Astrocyte of the cerebellum (primary cell): ENCODE measurements around the gene C6orf163.

Experiments used
- DNase-seq: peaks from one replicate; pipeline ENCODE4 v3.0.0-alpha.2; 2011; ENCODE audit warnings: low read depth
- H3K4me3 ChIP-seq: 2 replicates; pipeline ENCODE4 v1.5.1; 2011; ENCODE audit warnings: mild to moderate bottlenecking, low read depth, low read length, moderate library complexity
- in situ Hi-C: cut with HindIII; loops from 2 replicates; pipeline ENCODE4 v1.10.0; 2017; ENCODE audit warnings: low sequenced_read_pairs
- TF ChIP-seq, protein P1 (sequence below): IDR thresholded peaks from 2 replicates; pipeline ENCODE4 v1.5.1; 2012; ENCODE audit warnings: low read length, low read depth, moderate library complexity, mild to moderate bottlenecking; ENCODE audit errors: missing control alignments

Gene C6orf163

DNA sequence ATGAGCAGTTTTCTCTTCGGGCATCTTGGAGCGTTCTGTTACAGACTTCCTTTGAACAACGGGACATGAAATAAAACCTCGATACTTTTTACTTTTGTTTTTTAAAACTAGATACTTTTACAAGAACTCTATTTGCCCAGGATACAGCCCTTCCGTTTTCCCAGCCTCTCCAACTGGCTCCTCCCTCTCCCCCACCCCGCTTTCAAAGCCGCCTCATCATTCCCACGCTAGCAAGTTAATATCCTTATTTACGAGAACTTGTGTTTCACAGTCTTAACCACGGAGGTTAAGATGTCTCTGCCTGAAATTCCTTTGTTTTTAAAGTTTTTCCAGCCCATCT is 62.9 kb downstream of the C6orf163 start:
- no peak for DNase-seq
- in situ Hi-C loops = no loop called here
- TF ChIP-seq, protein P1, sequence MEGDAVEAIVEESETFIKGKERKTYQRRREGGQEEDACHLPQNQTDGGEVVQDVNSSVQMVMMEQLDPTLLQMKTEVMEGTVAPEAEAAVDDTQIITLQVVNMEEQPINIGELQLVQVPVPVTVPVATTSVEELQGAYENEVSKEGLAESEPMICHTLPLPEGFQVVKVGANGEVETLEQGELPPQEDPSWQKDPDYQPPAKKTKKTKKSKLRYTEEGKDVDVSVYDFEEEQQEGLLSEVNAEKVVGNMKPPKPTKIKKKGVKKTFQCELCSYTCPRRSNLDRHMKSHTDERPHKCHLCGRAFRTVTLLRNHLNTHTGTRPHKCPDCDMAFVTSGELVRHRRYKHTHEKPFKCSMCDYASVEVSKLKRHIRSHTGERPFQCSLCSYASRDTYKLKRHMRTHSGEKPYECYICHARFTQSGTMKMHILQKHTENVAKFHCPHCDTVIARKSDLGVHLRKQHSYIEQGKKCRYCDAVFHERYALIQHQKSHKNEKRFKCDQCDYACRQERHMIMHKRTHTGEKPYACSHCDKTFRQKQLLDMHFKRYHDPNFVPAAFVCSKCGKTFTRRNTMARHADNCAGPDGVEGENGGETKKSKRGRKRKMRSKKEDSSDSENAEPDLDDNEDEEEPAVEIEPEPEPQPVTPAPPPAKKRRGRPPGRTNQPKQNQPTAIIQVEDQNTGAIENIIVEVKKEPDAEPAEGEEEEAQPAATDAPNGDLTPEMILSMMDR = no peak
- H3K4me3 ChIP-seq = peak overlapping the region; percentile 87

DNA sequence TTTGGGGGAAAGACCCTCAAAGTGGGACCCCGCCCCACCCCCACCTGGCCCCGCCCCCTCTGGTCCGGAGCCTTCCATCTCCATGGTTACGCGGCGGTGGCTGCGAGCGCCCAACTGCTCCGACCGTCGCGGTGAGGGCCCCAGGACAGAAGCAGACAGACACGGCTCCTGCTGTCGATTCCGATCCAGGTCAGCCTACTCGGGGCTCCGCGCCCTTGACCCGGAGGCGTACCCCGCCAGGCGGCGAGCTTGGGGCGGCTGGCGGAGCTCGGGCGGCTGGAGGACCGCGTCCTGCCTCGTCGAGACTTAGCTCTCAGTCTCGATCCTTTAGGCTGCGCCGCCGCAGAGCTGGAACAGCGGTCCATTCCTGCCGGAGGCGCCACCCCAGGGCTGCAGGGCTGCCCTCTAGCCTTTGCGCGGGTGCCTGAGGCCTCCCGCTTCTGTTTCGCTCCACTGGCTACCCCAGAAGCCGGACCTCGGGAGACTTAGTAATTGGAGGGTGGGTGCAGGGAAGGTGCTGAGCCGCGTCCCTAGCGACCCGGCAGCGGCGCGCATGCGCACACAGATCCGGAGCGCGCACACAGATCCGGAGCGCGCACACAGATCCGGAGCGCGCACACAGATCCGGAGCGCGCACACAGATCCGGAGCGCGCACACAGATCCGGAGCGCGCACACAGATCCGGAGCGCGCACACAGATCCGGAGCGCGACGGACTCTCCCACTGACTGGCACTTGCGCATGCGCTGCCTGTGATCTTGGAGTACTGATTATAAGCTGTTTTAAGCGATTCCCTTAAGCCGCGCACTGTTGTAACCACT is 63.5 kb downstream of the C6orf163 start, which contains the start of gene CFAP206:
Gene CFAP206, plus strand, starts transcription at position 72 of the 820 bp plus-strand sequence. CDS start 1,868 bp downstream, outside the sequence.
- TF ChIP-seq, protein P1 = peak; percentile 17
- peak within 1 kb of the TSS; percentile 87 for H3K4me3 ChIP-seq
- peak; percentile 69 for DNase-seq
- in situ Hi-C loops = no loop called here

GRCh38 chr6:87408721-87409155 is 64.1 kb downstream of the C6orf163 start:
- TF ChIP-seq, protein P1 = no peak
- peak overlapping the region; percentile 87 for H3K4me3 ChIP-seq
- no peak for DNase-seq
- in situ Hi-C loops = no loop called here
